Hematopoietic multipotent progenitor cell (in vitro differentiated cells): Measurements from ENCODE around the gene TTLL11. TPM values are rescaled to one million over a fixed set of nuclear protein-coding genes. Genes with fewer than 3 reads are reported as not detected.

ENCODE experiments used
- DNase-seq, 3 donors: peaks; one replicate each; pipeline ENCODE4 v3.0.0-alpha.2; 2011 to 2015; ENCODE audit warnings: low read depth in 2 of 3, low spot score in 2 of 3
- total RNA-seq: library from RNA; depleted of rRNA; stranded (reverse); fragments of >200 nt; gene quantifications from one replicate; pipeline ENCODE4 v1.2.3, GENCODE V29; 2012

Gene TTLL11
- total RNA-seq, 1 donor, result 5.1 TPM

DNA sequence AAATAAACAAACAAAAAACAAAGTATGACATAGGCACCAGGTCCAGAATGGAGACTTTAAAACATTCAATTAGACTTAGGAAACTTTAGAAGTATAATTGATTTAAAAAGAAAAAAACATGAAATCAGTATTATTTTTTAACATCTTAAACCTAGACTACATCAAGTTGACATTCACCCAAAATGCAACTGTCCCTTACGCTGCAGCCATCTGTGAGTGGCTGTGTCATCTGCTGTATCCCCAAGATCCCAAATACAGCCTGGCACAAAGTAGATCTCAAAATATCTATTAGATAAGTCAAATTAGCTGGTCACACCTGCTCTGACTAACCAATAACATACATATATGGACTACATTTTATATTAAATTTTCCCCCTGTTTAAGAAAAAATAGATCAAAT lies 7.8 kb downstream of the TTLL11 start:
- DNase-seq, result no peak

DNA sequence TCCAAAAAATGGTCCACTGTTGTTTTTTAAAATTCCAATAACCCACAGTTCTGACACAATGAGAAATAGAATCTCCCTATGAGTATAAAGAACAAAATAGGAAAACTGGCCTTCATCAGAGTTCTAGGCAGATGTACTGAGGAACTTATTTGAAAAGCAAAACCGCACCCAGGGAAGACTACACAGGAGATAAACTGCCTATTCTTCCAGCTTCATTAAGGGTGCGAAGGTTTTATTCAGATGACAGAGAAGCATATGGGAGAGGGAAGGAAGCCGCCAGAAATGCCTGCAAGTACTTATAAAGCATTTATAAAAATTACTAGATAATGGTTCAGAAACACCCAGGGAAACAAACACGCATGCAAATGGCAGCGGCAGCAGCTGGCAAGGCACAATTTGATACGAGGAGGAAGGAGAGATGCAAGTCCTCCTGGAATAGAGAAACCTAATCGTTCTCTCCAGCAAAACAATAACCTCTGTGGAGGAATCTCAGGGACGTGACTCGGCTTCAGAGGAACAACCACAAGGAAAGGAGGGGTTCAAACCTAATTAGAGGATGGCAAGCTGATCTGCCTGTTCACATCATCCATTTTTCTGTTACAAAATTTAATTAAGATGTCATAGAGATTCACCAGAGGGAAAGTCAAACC lies 9.0 kb downstream of the TTLL11 start:
- DNase-seq, result no peak

DNA sequence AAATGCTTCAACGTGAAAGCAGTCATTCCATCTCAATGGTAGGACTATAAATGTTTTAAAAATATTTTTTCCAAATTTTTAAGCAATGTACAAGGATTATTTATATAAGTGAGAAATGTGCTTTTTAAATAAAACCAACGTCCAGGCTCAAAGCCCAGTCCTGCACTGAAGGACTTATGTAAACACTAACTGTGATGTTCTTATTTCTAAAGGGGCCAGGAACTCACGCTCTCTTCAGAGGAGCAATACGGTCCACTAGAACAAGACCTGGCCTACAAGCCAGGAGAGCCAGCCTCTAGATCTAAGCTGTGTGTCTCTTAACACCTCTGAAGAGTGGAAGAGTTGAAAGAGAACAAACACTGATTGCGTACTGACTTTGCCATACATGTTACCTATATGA lies 12.1 kb downstream of the TTLL11 start:
- DNase-seq, result no peak

DNA sequence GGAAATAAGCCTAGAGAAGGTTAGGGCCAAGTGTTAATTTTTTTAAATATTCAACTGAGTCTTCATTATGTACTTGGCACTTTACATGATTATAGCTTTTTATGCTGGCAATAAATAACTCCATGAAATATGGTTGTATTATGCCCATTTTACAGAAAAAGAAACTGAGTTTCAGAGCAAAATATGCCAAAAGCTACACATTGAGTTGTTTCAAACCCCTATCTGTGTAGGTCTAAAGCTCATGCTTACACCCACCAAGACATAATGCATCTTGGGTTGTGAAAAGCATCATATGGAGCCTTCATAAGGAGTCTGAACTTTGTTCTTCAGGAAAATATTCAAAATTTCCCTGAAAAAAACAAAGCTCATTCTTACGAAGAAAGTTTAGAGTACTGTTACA lies 14.6 kb downstream of the TTLL11 start:
- DNase-seq, result no peak

DNA sequence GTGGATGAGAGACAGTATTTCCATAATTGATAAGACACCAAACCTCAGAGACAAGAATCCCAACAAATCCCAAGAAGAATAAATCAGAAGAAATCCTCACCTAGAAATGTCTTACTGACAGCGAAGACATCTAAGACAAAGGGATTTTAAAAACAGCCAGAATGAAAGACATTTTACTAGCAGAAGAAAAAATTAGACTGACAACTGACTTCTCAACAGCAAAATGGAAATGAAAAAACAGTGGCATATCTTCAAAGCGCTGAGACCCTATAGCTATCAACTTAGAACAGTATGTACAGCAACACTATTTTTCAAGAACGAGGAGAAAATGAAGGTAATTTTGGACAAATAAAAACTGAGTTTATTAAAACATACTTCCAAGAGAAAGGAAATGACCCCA lies 16.3 kb downstream of the TTLL11 start:
- DNase-seq, result no peak

DNA sequence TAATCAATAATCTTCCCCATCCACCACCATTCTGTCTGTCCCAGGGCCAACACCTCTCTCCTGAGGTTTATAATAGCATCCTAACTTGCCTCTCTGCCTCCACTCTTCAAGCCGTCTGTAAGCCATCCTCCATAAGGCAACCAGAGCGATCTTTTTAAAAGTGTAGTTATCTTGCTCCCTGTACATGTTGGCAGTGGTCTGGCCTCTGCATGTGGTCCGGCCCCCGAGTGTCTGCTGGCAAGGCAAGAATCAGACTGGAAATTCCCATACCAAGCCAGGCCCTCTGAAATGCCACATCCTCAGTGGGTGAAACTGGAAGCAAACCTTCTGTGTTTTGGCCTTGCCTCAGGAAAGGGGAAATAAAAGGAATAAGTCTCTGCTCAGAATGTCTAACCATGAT lies 17.0 kb downstream of the TTLL11 start:
- DNase-seq, result no peak

DNA sequence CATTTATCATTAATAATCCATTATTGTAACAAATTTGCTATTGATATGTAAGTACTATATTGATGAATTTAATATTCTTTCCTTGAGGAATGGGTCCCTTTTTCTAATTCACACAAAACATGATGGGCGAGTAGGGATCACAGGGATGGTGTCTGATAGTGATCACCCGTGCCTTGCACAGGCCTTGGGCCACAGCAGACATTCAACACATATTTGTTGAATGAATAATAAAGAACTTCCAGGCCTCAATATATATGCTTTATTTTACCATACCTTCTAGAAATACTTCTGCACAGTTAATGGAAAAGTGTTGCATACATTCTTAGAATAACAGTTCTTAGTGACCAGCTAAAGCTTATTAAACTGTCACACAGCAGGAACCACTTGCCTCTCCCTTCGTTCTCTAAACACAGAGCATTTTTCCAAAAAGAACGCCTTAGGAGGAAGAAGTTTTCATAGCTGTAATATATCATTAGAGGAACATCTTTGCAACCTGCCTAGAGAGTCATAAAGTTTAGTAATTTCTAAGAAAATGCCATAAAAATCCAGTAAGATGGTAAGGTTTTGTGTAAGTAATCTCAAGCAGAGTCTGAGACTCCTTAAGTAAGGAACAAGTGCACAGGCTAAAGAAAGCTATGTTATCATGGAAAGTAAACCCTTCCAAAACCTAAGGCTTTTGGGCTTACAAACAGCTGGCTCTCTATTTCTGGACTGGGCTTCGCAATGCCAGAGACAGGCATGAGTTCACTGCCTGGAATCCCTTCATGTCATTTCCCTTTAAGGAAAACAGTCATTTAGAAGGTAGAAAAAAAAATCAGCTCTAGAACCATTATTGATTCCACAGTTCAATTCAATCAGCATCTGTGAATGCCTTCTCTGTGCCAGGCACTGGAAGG lies 17.7 kb downstream of the TTLL11 start:
- no peak for DNase-seq

DNA sequence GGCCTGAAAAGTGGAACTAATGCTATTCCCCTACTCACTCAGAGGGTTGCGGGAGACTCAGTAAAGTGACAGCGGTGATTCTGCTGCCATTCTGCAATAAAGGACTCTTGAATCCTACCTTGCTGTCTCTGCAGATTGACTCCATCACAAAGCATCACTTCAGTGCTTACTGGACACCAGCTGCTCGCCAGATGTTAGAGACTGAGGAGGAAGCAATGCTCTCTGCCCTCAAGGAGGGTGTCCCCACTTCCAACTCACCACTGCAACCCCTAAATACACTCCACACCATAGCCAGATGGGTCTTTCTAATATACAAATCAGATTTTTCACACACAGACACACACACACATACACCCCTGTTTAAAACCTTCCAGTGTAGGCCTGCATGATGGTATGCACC lies 21.4 kb downstream of the TTLL11 start:
- no peak for DNase-seq

DNA sequence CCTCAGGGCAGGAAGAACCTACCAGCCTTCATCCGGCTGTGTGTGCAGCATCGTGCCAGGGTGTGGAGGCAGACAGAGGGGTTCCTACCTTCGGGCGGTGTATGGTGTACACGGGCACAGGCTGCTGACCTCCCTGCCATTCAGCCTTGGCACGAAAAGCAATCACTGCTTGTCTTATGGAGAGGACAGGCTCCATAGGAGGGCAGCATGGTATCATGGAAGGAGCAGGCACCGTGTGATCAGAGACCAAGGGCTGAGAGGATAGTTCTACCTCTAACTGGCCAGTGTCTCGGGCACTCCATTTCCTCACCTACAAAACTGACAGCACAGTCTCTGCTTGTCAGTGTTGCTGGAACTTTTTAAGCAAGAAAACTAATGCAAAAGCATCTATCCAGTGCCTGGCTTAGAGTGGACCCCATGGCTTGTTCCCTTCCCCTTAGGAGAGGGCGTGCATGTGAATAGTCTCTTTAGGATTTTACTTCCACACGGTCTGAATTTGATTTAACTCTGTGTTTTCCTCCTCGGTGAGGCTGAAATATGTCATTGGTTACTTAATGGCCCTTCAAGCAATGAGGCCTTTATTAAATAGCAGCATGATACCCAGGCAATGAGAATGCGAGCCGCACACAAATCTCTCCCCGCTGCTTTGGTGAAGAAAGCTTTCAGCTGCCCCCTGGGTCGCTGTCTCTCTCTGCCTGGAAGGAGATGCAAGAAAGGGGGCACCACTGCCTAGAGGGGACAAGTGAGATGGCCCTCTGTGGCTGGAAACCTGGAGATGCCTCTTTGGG lies 22.2 kb downstream of the TTLL11 start:
- no peak for DNase-seq

DNA sequence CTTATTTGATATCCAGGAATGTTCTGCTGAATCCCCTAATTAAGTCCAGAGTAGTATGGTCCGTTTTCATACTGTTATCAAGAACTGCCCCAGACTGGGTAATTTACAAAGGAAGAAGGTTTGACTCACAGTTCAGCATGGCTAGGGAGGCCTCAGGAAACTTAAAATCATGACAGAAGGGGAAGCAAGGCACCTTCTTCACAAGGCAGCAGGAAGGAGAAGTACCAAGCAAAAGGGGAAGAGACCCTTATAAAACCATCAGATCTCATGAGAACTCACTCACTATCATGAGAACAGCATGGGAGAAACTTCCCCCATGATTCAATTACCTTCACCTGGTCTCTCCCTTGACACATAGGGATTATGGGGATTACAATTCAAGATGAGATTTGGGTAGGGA lies 26.4 kb downstream of the TTLL11 start:
- peak in 1 of 3 donors; percentile 22 for DNase-seq

DNA sequence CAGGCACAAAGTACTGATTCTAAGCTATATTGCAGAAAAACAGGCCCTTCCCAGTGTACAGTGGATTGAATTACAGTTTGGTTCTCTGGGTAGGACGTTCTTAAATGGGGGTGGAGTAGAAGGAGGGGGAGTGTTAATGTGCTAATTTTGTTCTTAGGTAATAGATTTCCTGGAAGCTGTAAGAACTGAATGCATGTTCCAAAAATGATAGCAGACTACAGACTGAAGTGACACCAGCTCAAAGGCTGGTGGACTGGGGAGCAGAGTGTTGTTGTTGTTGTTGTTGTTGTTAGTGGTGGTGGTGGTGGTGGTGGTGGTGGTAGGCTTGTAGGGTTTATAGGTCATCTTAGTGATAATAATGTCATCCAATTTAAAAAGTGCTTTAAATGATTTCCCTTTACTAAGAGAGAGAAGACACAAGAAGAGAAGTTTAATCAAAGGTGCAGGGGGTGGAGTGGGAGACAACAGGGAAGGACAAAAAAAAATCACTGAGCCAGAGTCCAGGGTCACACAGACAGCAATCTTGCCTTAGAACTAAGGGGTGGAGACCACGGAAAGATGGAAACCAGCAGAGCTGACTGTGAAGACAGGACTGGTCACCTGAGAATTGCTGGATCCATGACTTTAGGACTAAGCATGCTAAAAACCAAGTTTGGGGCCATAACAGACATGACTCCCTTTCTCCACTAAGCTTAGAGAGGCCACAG lies 27.0 kb downstream of the TTLL11 start:
- no peak for DNase-seq

DNA sequence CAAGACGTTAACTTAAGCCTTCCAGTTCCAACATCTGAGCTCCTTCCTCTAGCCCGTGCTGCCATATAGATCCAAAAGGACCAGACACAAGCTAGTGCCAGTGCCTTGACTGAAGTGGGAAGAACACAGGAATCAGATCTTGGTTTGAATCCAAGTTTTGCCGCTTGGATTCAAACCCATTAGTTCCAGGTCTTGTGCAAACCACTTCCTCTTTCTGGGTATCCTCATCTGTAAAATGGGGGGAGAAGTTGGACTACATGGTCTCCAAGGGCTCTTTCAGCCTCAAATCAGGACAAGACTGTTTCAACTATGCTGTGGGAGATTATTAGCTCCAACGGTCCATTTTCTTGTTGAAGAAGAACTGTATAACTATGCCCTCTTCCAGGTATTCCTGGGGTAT lies 32.6 kb downstream of the TTLL11 start:
- DNase-seq, result no peak

DNA sequence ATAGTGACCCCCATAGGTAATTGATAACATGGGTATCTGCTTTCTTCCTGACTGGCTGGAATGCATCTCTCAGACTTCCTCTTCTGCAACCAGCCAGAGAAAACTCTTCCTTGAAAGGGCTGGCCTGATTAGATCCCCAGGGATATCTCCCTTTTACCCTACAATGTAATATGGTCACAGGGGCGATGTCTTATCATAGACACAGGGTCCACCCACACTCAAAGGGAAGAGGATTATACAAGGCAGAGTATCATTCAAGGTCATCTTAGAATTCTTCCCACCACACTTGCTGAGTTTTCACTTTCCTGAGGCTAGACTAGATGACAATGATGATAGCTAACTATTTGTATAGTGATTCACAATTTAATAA lies 33.2 kb downstream of the TTLL11 start:
- no peak for DNase-seq

DNA sequence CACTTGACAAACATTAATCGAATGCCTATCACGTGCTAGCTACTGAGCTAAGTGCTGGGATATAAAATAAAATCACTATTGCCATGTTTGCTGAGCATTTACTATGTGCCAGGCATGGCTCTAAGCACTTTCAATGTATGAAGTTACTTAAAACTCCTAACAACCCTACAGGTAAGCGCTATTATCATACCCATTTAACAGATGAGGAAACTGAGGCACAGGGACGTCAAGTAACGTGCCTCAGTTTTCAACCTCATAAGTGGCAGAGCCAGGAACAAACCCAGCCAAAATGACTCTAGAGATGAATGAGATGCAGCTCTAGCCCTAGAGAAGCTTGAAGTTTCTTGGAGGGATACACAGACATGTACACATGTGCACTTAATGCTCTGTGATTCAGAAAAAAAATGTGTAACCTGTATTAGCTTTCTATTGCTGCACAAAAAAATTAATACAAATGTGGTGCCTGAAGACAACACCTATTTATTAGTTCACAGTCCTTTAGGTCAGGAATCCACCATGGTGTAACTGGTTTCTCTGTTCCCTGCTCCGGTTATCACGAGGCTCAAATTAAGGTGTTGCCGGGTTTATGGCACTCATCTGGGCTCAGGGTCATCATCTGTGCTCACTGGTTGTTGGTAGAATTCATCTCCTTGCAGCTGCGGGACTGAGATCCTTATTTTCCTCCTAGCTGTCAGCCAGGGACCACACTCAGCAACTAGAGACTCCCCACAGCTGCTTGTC lies 33.7 kb downstream of the TTLL11 start:
- DNase-seq, result no peak

DNA sequence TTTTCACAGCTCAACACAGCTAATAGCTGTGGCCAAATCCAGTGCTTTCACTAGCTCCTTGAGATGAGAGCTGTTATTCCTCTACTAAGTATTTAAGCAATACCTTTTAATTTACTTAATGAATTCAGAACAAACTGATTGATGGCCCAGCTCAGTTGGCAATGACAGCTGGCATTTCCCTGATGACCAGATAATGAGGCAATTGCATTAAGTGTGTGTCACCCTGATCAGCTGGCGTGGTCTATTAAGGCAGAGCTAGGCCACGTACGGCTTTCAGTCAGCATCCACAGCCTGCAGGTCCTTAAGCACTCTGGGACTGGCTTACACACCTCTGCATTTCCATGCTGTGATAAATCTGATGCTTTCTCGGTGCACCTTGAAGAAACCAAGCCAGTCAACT lies 34.4 kb downstream of the TTLL11 start:
- no peak for DNase-seq

DNA sequence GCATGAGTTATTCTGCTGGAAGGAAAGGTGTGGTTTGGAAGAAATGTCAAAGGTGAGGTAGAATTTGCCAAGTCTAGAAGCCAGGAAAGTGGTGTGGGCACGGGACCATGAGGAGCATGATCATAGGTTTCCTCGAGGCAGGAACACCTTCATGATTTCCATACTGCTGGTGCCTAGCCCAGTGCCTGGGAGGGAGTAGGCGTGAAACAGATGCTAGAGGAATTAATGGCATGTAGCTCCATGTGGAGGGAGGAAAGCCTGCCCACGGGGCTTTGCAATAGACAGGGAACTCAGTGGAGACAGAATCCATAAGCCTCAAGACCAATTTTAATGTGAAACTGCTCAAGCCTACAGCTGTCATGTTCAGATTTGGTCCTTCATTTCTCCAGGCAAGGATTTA lies 35.1 kb downstream of the TTLL11 start:
- no peak for DNase-seq

DNA sequence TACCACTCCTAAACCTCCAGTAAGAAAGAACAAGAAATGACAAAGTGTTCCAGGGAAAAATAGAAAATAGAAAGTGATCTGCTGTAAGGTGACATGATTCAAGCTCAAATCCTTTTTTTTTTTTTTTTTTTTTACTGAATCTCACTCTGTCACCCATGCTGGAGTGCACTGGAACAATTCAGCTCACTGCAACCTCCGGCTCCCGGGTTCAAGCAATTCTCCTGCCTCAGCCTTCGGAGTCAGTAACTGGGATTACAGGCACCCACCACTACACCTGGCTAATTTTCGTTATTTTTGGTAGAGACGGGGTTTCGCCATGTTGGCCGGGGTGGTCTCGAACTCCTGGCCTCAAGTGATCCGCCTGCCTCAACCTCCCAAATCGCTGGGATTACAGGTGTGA lies 35.9 kb downstream of the TTLL11 start:
- DNase-seq, result no peak

DNA sequence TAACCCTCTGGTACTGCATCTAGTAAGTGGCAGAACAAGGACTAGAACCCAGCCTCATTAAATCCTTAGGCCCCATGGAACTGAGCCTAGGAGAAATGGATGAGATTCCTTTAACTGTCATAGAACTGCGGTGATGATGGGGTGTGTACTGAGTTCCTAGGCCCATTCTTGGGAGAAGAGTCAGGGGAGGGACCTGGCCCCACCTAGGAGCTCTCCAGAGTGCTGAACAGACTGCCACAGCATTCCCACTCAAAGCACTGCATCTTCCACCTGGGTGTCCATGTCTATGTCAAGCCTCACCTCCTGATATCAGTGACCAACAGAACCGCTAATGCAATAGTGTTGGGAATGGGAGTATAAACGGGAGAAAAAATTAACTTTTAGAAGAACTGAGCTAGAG lies 36.6 kb downstream of the TTLL11 start:
- no peak for DNase-seq

DNA sequence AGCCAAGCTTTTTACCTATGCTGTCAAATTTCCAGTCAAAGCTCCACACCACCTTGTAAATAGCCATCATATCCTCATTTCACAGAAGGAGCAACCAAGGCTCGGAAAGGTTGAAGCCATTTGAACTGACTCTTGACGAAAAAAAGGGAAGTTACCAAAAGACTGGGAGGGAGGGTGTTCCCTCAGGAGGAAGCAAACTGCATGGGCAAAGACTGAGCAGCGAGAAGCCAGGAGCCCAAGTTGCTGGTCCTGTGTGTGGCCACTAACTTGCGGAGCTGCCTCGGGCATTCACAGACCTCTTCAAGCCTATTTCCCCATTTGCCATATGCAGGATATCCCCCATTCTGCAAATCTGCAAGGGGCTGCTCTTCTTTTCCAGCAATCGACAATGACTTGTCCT lies 37.4 kb downstream of the TTLL11 start:
- DNase-seq, result peak in 2 of 3 donors; percentile 13 to 33
